ENCODE data around the gene ADGRE2.

DNA sequence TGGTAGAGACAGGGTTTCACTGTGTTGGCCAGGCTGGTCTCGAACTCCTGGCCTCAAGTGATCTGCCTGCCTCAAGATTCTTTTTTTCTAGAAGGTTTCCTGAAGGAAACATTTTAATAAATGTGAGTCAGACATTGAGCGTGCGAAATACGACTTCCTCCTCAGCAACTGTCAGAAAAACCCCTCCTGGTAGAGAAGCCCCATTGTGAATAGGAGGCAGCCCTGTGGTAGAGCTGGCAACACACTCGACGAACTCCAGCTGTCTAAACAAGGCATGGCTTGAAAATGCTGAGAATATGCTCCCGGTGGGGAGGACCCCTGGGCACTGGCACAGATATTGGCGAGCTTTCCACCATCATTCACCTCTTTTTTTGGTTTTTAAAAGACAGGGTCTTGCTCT is 78.7 kb downstream of the ADGRE2 start:
- TF ChIP-seq, protein P1, sequence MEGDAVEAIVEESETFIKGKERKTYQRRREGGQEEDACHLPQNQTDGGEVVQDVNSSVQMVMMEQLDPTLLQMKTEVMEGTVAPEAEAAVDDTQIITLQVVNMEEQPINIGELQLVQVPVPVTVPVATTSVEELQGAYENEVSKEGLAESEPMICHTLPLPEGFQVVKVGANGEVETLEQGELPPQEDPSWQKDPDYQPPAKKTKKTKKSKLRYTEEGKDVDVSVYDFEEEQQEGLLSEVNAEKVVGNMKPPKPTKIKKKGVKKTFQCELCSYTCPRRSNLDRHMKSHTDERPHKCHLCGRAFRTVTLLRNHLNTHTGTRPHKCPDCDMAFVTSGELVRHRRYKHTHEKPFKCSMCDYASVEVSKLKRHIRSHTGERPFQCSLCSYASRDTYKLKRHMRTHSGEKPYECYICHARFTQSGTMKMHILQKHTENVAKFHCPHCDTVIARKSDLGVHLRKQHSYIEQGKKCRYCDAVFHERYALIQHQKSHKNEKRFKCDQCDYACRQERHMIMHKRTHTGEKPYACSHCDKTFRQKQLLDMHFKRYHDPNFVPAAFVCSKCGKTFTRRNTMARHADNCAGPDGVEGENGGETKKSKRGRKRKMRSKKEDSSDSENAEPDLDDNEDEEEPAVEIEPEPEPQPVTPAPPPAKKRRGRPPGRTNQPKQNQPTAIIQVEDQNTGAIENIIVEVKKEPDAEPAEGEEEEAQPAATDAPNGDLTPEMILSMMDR (IDR thresholded peaks at IDR 0.05) = no peak
- TF ChIP-seq POLR2A (IDR thresholded peaks at IDR 0.05) = no peak

Measured in lower leg skin (tissue), 3 donors.